GM21529 (cell line): ENCODE measurements around the gene INSYN1.

Source experiments
- ATAC-seq: cut with Tn5 transposase; IDR thresholded peaks from one replicate; pipeline ENCODE4 v1.9.1; 2021; ENCODE audit not compliant: unreplicated experiment

The INSYN1 gene

GRCh38 chr15:73777741-73778140 lies 24.6 kb upstream of the INSYN1 start:
- ATAC-seq = no peak

GRCh38 chr15:73773428-73773827 lies 20.3 kb upstream of the INSYN1 start:
- ATAC-seq = no peak

- ATAC-seq = no peak
These were observed 18.4 kb upstream of the INSYN1 start for GRCh38 chr15:73771385-73772045.

- ATAC-seq = no peak
These were observed 16.9 kb upstream of the INSYN1 start for GRCh38 chr15:73770050-73770449.

- ATAC-seq = no peak
These were observed 14.8 kb upstream of the INSYN1 start for GRCh38 chr15:73767806-73768501.

- ATAC-seq = no peak
These were observed 13.4 kb upstream of the INSYN1 start for GRCh38 chr15:73766598-73766997.

GRCh38 chr15:73765778-73766177 lies 12.6 kb upstream of the INSYN1 start:
- ATAC-seq = no peak

GRCh38 chr15:73763931-73764330 lies 10.8 kb upstream of the INSYN1 start:
- ATAC-seq = no peak

GRCh38 chr15:73760330-73761329 lies 7.5 kb upstream of the INSYN1 start:
- no peak for ATAC-seq

- no peak for ATAC-seq
These were observed 5.3 kb upstream of the INSYN1 start for GRCh38 chr15:73758461-73758860.

GRCh38 chr15:73757571-73757970 lies 4.4 kb upstream of the INSYN1 start:
- ATAC-seq = no peak

GRCh38 chr15:73756947-73757513 lies 3.9 kb upstream of the INSYN1 start:
- no peak for ATAC-seq

- ATAC-seq = no peak
These were observed 3.2 kb upstream of the INSYN1 start for GRCh38 chr15:73756390-73756789.

GRCh38 chr15:73755946-73756345 lies 2.8 kb upstream of the INSYN1 start:
- no peak for ATAC-seq

- no peak for ATAC-seq
These were observed 2.3 kb upstream of the INSYN1 start for GRCh38 chr15:73755481-73755880.

- ATAC-seq = no peak
These were observed 1.3 kb upstream of the INSYN1 start for GRCh38 chr15:73754461-73754860.

- ATAC-seq = no peak
These were observed 351 bp downstream of the INSYN1 start for GRCh38 chr15:73752806-73753193.

GRCh38 chr15:73751899-73752805 lies 999 bp downstream of the INSYN1 start:
- ATAC-seq = no peak

- no peak for ATAC-seq
These were observed 1.6 kb downstream of the INSYN1 start for GRCh38 chr15:73751511-73751898.

- no peak for ATAC-seq
These were observed 2.2 kb downstream of the INSYN1 start for GRCh38 chr15:73750951-73751350.
